ENCODE data around the gene CAPZB.

GRCh38 chr1:19321071-19321470, 164.3 kb downstream of the CAPZB start:
- TF ChIP-seq, protein P1, sequence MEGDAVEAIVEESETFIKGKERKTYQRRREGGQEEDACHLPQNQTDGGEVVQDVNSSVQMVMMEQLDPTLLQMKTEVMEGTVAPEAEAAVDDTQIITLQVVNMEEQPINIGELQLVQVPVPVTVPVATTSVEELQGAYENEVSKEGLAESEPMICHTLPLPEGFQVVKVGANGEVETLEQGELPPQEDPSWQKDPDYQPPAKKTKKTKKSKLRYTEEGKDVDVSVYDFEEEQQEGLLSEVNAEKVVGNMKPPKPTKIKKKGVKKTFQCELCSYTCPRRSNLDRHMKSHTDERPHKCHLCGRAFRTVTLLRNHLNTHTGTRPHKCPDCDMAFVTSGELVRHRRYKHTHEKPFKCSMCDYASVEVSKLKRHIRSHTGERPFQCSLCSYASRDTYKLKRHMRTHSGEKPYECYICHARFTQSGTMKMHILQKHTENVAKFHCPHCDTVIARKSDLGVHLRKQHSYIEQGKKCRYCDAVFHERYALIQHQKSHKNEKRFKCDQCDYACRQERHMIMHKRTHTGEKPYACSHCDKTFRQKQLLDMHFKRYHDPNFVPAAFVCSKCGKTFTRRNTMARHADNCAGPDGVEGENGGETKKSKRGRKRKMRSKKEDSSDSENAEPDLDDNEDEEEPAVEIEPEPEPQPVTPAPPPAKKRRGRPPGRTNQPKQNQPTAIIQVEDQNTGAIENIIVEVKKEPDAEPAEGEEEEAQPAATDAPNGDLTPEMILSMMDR (IDR thresholded peaks at IDR 0.05), result no peak
- TF ChIP-seq POLR2A (IDR thresholded peaks at IDR 0.05) (no peak), EP300 (IDR thresholded peaks at IDR 0.05) (no peak)
